CD14-positive monocyte (primary cell): ENCODE data around the gene MAP6. TPM values are rescaled to one million over a fixed set of nuclear protein-coding genes. Genes with fewer than 3 reads are reported as not detected.

ENCODE experiments used
- DNase-seq, 3 donors: peaks; one replicate each; pipeline ENCODE4 v3.0.0-alpha.2; 2011 to 2022
- H2AFZ ChIP-seq: 2 replicates; pipeline ENCODE4 v1.6.0; 2012; ENCODE audit warnings: mild to moderate bottlenecking, low read depth, low read length, inconsistent platforms; ENCODE audit not compliant: insufficient read depth, poor library complexity, severe bottlenecking
- H3K27ac ChIP-seq, 2 donors: 1 replicate in 1 of 2; 2 replicates in 1 of 2; pipeline ENCODE4 v1.5.1; 2012 to 2013; ENCODE audit warnings: low read length in 2 of 2, control low read depth in 1 of 2, inconsistent platforms in 1 of 2, low read depth in 1 of 2, mild to moderate bottlenecking in 1 of 2
- H3K27me3 ChIP-seq, 2 donors: one replicate each; pipeline versions ENCODE4 v1.6.0 to v1.6.1; 2011 to 2013; ENCODE audit warnings: low read length in 2 of 2; ENCODE audit not compliant: control insufficient read depth in 2 of 2, insufficient read depth in 2 of 2
- H3K36me3 ChIP-seq, 2 donors: replicated peaks in 1 of 2; 1 replicate in 1 of 2; 2 replicates in 1 of 2; pipeline versions ENCODE4 v1.5.1 to v1.6.1; 2012 to 2013; ENCODE audit warnings: low read length in 2 of 2, control low read depth in 1 of 2, inconsistent platforms in 1 of 2, mild to moderate bottlenecking in 1 of 2; ENCODE audit not compliant: insufficient read depth in 2 of 2, control insufficient read depth in 1 of 2
- H3K4me1 ChIP-seq, 2 donors: 1 replicate in 1 of 2; 2 replicates in 1 of 2; pipeline versions ENCODE4 v1.5.1 to v1.6.1; 2012 to 2013; ENCODE audit warnings: low read length in 2 of 2, control low read depth in 1 of 2, inconsistent platforms in 1 of 2, mild to moderate bottlenecking in 1 of 2, moderate library complexity in 1 of 2; ENCODE audit not compliant: insufficient read depth in 2 of 2, control insufficient read depth in 1 of 2
- H3K4me2 ChIP-seq: replicated peaks from 2 replicates; pipeline ENCODE3; 2012; ENCODE audit warnings: low read length, moderate library complexity, mild to moderate bottlenecking; ENCODE audit not compliant: poor library complexity, severe bottlenecking; ENCODE audit errors: extremely low read depth
- H3K4me3 ChIP-seq, 3 experiments: fragments of 200-600 bp in 1 of 3; sonication (generic) in 1 of 3; replicated peaks in 1 of 3; 1 replicate in 2 of 3; 2 replicates in 1 of 3; pipeline ENCODE4 v1.5.1; 2011 to 2013; ENCODE audit warnings: low read length in 3 of 3, mild to moderate bottlenecking in 3 of 3, control low read depth in 2 of 3, low read depth in 2 of 3, inconsistent platforms in 1 of 3, moderate library complexity in 1 of 3
- H3K79me2 ChIP-seq: 2 replicates; pipeline ENCODE4 v1.6.0; 2012; ENCODE audit warnings: mild to moderate bottlenecking, control low read depth, inconsistent platforms, low read length, moderate library complexity; ENCODE audit not compliant: insufficient read depth
- H3K9ac ChIP-seq: 2 replicates; pipeline ENCODE4 v1.6.0; 2017; ENCODE audit warnings: low read length, mild to moderate bottlenecking; ENCODE audit not compliant: insufficient read depth, poor library complexity, severe bottlenecking
- H3K9me3 ChIP-seq, 2 donors: replicated peaks in 1 of 2; 1 replicate in 1 of 2; 2 replicates in 1 of 2; pipeline versions ENCODE4 v1.5.1 to v1.6.1; 2012 to 2013; ENCODE audit warnings: low read length in 2 of 2, control low read depth in 1 of 2; ENCODE audit not compliant: control insufficient read depth in 1 of 2, insufficient read depth in 1 of 2
- H4K20me1 ChIP-seq: 2 replicates; pipeline ENCODE4 v1.6.0; 2012; ENCODE audit warnings: mild to moderate bottlenecking, low read length, control low read depth, moderate library complexity; ENCODE audit not compliant: insufficient read depth
- H3K27ac Mint-ChIP-seq, 7 donors: one replicate each; pipeline ENCODE4 v1.8.0; 2020; ENCODE audit warnings: mild to moderate bottlenecking in 7 of 7, mixed read lengths in 7 of 7, moderate library complexity in 6 of 7, inconsistent platforms in 2 of 7
- H3K27me3 Mint-ChIP-seq, 3 donors: one replicate each; pipeline ENCODE4 v1.8.0; 2021 to 2022; ENCODE audit warnings: low read depth in 3 of 3, mild to moderate bottlenecking in 3 of 3, mixed read lengths in 3 of 3, moderate library complexity in 3 of 3, inconsistent platforms in 1 of 3
- H3K36me3 Mint-ChIP-seq, 2 donors: one replicate each; pipeline ENCODE4 v1.8.0; 2020; ENCODE audit warnings: mixed read lengths in 2 of 2, inconsistent platforms in 1 of 2, mild to moderate bottlenecking in 1 of 2
- H3K4me1 Mint-ChIP-seq: one replicate; pipeline ENCODE4 v1.8.0; 2020; ENCODE audit warnings: mild to moderate bottlenecking, mixed read lengths
- H3K4me3 Mint-ChIP-seq, 2 donors: one replicate each; pipeline ENCODE4 v1.8.0; 2020; ENCODE audit warnings: mild to moderate bottlenecking in 2 of 2, mixed read lengths in 2 of 2, moderate library complexity in 1 of 2
- H3K9me3 Mint-ChIP-seq, 7 donors: one replicate each; pipeline ENCODE4 v1.8.0; 2020 to 2022; ENCODE audit warnings: mixed read lengths in 7 of 7, mild to moderate bottlenecking in 6 of 7, moderate library complexity in 6 of 7, inconsistent platforms in 2 of 7
- CTCF ChIP-seq: fragments of 200-600 bp; IDR thresholded peaks from one replicate; pipeline ENCODE4 v1.8.0; 2022; ENCODE audit warnings: antibody characterized with exemption, mild to moderate bottlenecking
- WGBS: methylation state at CpG from one replicate; pipeline ENCODE4 v1.1.5; 2013; ENCODE audit warnings: missing lambda C conversion rate; ENCODE audit not compliant: insufficient coverage; 5-methylcytosine and 5-hydroxymethylcytosine counted together
- intact Hi-C, 2 donors: fragments of 100-400 bp; cut with micrococcal nuclease; formaldehyde crosslinking; loops; one replicate each; pipeline versions ENCODE4 v1.15.0 to v1.15.1; 2023
- polyA plus RNA-seq, 3 donors: library from polyadenylated mRNA; depleted of rRNA in 1 of 3; unstranded in 2 of 3; stranded (reverse) in 1 of 3; fragments of 300-500 nt in 2 of 3; fragments of >200 nt in 1 of 3; fragmentation: Illumina TruSeq in 2 of 3; gene quantifications; 1 replicate in 2 of 3; 2 replicates in 1 of 3; pipeline ENCODE4 v1.2.3, GENCODE V29; 2012 to 2021

MAP6 gene
- polyA plus RNA-seq, 3 donors, result not detected

- H3K27ac Mint-ChIP-seq, result no peak overlapping the region
- Histone ChIP-seq H3K27ac (no peak overlapping the region), H3K79me2 (no peaks in the 10 kb centered on the region), H3K4me1 (no peaks in the 10 kb centered on the region), H3K36me3 (no peaks in the 10 kb centered on the region), H3K4me2 (no peak overlapping the region), H2AFZ (no peak overlapping the region), H3K9ac (no peak overlapping the region), H3K27me3 (peaks cover 7 to 9% of the 10 kb centered on the region in 2 donors), H3K9me3 (no peaks in the 10 kb centered on the region), H4K20me1 (no peaks in the 10 kb centered on the region), H3K4me3 (no peak overlapping the region)
- TF ChIP-seq CTCF, result no peak
- WGBS, result 100% methylated on average over 1 of the region's 2 CpGs
- H3K9me3 Mint-ChIP-seq, result no peaks in the 10 kb centered on the region
- no peak overlapping the region for H3K4me3 Mint-ChIP-seq
- DNase-seq, result no peak
- H3K27me3 Mint-ChIP-seq, result peaks cover 12 to 17% (median 13%) of the 10 kb centered on the region in 3 donors
- H3K36me3 Mint-ChIP-seq, result no peaks in the 10 kb centered on the region
- intact Hi-C loops, result no loop called here
- no peaks in the 10 kb centered on the region for H3K4me1 Mint-ChIP-seq
These were observed 35.9 kb downstream of the MAP6 start for GRCh38 chr11:75632962-75633361.

GRCh38 chr11:75632450-75632849, 36.4 kb downstream of the MAP6 start:
- no peaks in the 10 kb centered on the region for H3K9me3 Mint-ChIP-seq

More at GRCh38 chr11:75632450-75632849, 36.4 kb downstream of the MAP6 start:
- H3K4me1 ChIP-seq, result no peaks in the 10 kb centered on the region
- no peaks in the 10 kb centered on the region for H3K36me3 Mint-ChIP-seq
- no peak overlapping the region for H3K9ac ChIP-seq
- peaks cover 12 to 17% (median 13%) of the 10 kb centered on the region in 3 donors for H3K27me3 Mint-ChIP-seq
- WGBS, result no CpG with 5 or more reads among the region's 2 CpGs
- no peak for DNase-seq
- H3K79me2 ChIP-seq, result no peaks in the 10 kb centered on the region
- no peaks in the 10 kb centered on the region for H4K20me1 ChIP-seq
- H2AFZ ChIP-seq, result no peak overlapping the region
- no peaks in the 10 kb centered on the region for H3K36me3 ChIP-seq
- H3K27me3 ChIP-seq, result peaks cover 7 to 9% of the 10 kb centered on the region in 2 donors
- no peak overlapping the region for H3K4me3 ChIP-seq
- H3K4me1 Mint-ChIP-seq, result no peaks in the 10 kb centered on the region
- H3K4me2 ChIP-seq, result no peak overlapping the region
- no peak overlapping the region for H3K4me3 Mint-ChIP-seq
- no peak overlapping the region for H3K27ac ChIP-seq
- intact Hi-C loops, result no loop called here
- TF ChIP-seq CTCF, result no peak
- no peak overlapping the region for H3K27ac Mint-ChIP-seq
- no peaks in the 10 kb centered on the region for H3K9me3 ChIP-seq
